IMR-90 (cell line): ENCODE data around the gene SH3BP4. TPM values are rescaled to one million over a fixed set of nuclear protein-coding genes. Genes with fewer than 3 reads are reported as not detected.

Source experiments
- ATAC-seq: fragments of 200-7000 bp; cut with Tn5 transposase; 2 replicates; pipeline ENCODE4 v1.9.1; 2020; ENCODE audit warnings: low read depth, mild to moderate bottlenecking, moderate library complexity
- BruUV-seq: library from RNA; stranded (reverse); fragments of 400-500 nt; replicated peaks from 2 replicates; lab custom pipeline; 2021; lab: Mats Ljungman, UMichigan
- CTCF ChIA-PET: fragments of 300-600 bp; formaldehyde crosslinking; extraction: SDS; loops from one replicate; lab custom pipeline; 2021; ENCODE audit warnings: antibody characterized with exemption; lab: Yijun Ruan, JAX
- POLR2A ChIA-PET: fragments of 300-600 bp; sonication (Branson Sonifier 250); formaldehyde crosslinking; loops from one replicate; lab custom pipeline; 2022; ENCODE audit warnings: antibody characterized with exemption; ENCODE audit not compliant: unreplicated experiment; lab: Charles Lee
- DNase-seq: peaks from one replicate; pipeline ENCODE4 v3.0.0; 2013
- H2AFZ ChIP-seq: replicated peaks from 2 replicates; pipeline ENCODE3; 2013; ENCODE audit warnings: low read length, mild to moderate bottlenecking; ENCODE audit not compliant: poor library complexity
- H2AK5ac ChIP-seq: 2 replicates; pipeline ENCODE4 v1.6.1; 2013; ENCODE audit warnings: low read depth, low read length, inconsistent platforms
- H2AK9ac ChIP-seq: replicated peaks from 2 replicates; pipeline ENCODE3; 2013; ENCODE audit warnings: mild to moderate bottlenecking, low read depth, low read length, moderate library complexity; ENCODE audit not compliant: poor library complexity
- H2BK120ac ChIP-seq: 2 replicates; pipeline ENCODE4 v1.6.1; 2013; ENCODE audit warnings: low read depth, low read length, inconsistent platforms
- H2BK15ac ChIP-seq: 3 replicates; pipeline ENCODE4 v1.6.1; 2013; ENCODE audit warnings: low read depth, low read length, inconsistent platforms
- H2BK20ac ChIP-seq: 2 replicates; pipeline ENCODE4 v1.6.1; 2013; ENCODE audit warnings: low read depth, mild to moderate bottlenecking, inconsistent platforms, low read length, moderate library complexity
- H2BK5ac ChIP-seq: 2 replicates; pipeline ENCODE4 v1.6.1; 2013; ENCODE audit warnings: mild to moderate bottlenecking, low read depth, low read length, inconsistent platforms; ENCODE audit not compliant: poor library complexity, severe bottlenecking
- H3K14ac ChIP-seq: replicated peaks from 2 replicates; pipeline ENCODE4 v1.6.1; 2013; ENCODE audit warnings: low read depth, low read length, inconsistent platforms
- H3K18ac ChIP-seq: 2 replicates; pipeline ENCODE4 v1.6.1; 2013; ENCODE audit warnings: low read depth, low read length, control low read depth
- H3K23ac ChIP-seq: 2 replicates; pipeline ENCODE4 v1.6.1; 2013; ENCODE audit warnings: low read depth, low read length, inconsistent platforms
- H3K27ac ChIP-seq: 2 replicates; pipeline ENCODE4 v1.5.1; 2013; ENCODE audit warnings: mild to moderate bottlenecking, control low read depth, low read length; ENCODE audit not compliant: insufficient read depth
- H3K27me3 ChIP-seq: 2 replicates; pipeline ENCODE4 v1.6.1; 2013; ENCODE audit warnings: low read length; ENCODE audit not compliant: control insufficient read depth, insufficient read depth
- H3K36me3 ChIP-seq: 2 replicates; pipeline ENCODE4 v1.6.1; 2013; ENCODE audit warnings: low read length, mixed read lengths; ENCODE audit not compliant: control insufficient read depth, insufficient read depth
- H3K4ac ChIP-seq: 2 replicates; pipeline ENCODE4 v1.6.1; 2013; ENCODE audit warnings: low read depth, low read length, inconsistent platforms
- H3K4me1 ChIP-seq: 2 replicates; pipeline ENCODE4 v1.6.1; 2013; ENCODE audit warnings: low read length, mixed read lengths; ENCODE audit not compliant: control insufficient read depth, insufficient read depth
- H3K4me2 ChIP-seq: 2 replicates; pipeline ENCODE4 v1.6.1; 2013; ENCODE audit warnings: low read depth, mild to moderate bottlenecking, control low read depth, low read length, moderate library complexity
- H3K4me3 ChIP-seq: 2 replicates; pipeline ENCODE4 v1.5.1; 2013; ENCODE audit warnings: low read depth, mild to moderate bottlenecking, control low read depth, low read length, moderate library complexity; ENCODE audit not compliant: insufficient read depth
- H3K56ac ChIP-seq: 2 replicates; pipeline ENCODE4 v1.6.1; 2013; ENCODE audit warnings: low read length, inconsistent platforms; ENCODE audit not compliant: insufficient read depth; ENCODE audit errors: extremely low read depth
- H3K79me1 ChIP-seq, 2 experiments: 2 replicates each; pipeline ENCODE4 v1.6.1; 2013; ENCODE audit warnings: low read length in 2 of 2, inconsistent platforms in 1 of 2, low read depth in 1 of 2
- H3K9ac ChIP-seq: 2 replicates; pipeline ENCODE4 v1.6.1; 2013; ENCODE audit warnings: low read depth, low read length, control low read depth
- H3K9me1 ChIP-seq: 2 replicates; pipeline ENCODE4 v1.6.1; 2013; ENCODE audit warnings: low read length, inconsistent platforms; ENCODE audit not compliant: insufficient read depth
- H3K9me3 ChIP-seq: 2 replicates; pipeline ENCODE4 v1.6.1; 2013; ENCODE audit warnings: low read length; ENCODE audit not compliant: control insufficient read depth, insufficient read depth
- H4K20me1 ChIP-seq: 2 replicates; pipeline ENCODE4 v1.6.1; 2013; ENCODE audit warnings: low read length, inconsistent platforms; ENCODE audit not compliant: insufficient read depth
- H4K5ac ChIP-seq: 2 replicates; pipeline ENCODE4 v1.6.1; 2013; ENCODE audit warnings: mild to moderate bottlenecking, low read depth, low read length, control low read depth
- H4K8ac ChIP-seq, 2 experiments: 2 replicates each; pipeline ENCODE4 v1.6.1; 2013; ENCODE audit warnings: low read depth in 2 of 2, low read length in 2 of 2, control low read depth in 1 of 2, inconsistent platforms in 1 of 2
- H4K91ac ChIP-seq: 2 replicates; pipeline ENCODE4 v1.6.1; 2013; ENCODE audit warnings: low read depth, low read length, inconsistent platforms; ENCODE audit not compliant: insufficient read depth
- MAZ ChIP-seq: IDR thresholded peaks from 2 replicates; pipeline ENCODE4 v1.6.1; 2012; ENCODE audit warnings: low read depth, mild to moderate bottlenecking, low read length, improper control_type of control experiment, moderate library complexity, borderline replicate concordance
- MXI1 ChIP-seq: IDR thresholded peaks from 2 replicates; pipeline ENCODE4 v1.6.1; 2012; ENCODE audit warnings: low read depth, mild to moderate bottlenecking, low read length, moderate library complexity, borderline replicate concordance
- POLR2A ChIP-seq: IDR thresholded peaks from 2 replicates; pipeline ENCODE4 v1.6.1; 2012; ENCODE audit warnings: mild to moderate bottlenecking, low read depth, low read length
- RAD21 ChIP-seq: IDR thresholded peaks from 2 replicates; pipeline ENCODE4 v1.6.1; 2012; ENCODE audit warnings: low read length, improper control_type of control experiment
- SMC3 ChIP-seq: fragments of 150-350 bp; IDR thresholded peaks from 2 replicates; pipeline ENCODE4 v1.6.1; 2016; ENCODE audit warnings: low read depth, mild to moderate bottlenecking, antibody characterized with exemption, low read length, moderate library complexity
- USF2 ChIP-seq: fragments of 150-350 bp; IDR thresholded peaks from 2 replicates; pipeline ENCODE4 v1.6.1; 2017; ENCODE audit warnings: mild to moderate bottlenecking, antibody characterized with exemption, low read length, low read depth
- WGBS, 2 experiments: methylation state at CpG; one replicate each; pipeline versions ENCODE4 v1.1.5 to v1.1.7; 2013; ENCODE audit warnings: missing lambda C conversion rate in 2 of 2; ENCODE audit not compliant: insufficient read length in 1 of 2; ENCODE audit errors: extremely low coverage in 2 of 2; 5-methylcytosine and 5-hydroxymethylcytosine counted together
- dilution Hi-C: fragments of 300-500 bp; cut with HindIII; formaldehyde crosslinking; loops from one replicate; pipeline ENCODE4 v1.14.3; 2018; ENCODE audit warnings: low sequenced_read_pairs; ENCODE audit not compliant: unreplicated experiment
- in situ Hi-C: fragments of 300-500 bp; cut with MboI; formaldehyde crosslinking; loops from 3 replicates; pipeline ENCODE4 v1.14.3; 2019; ENCODE audit warnings: low sequenced_read_pairs, inconsistent platforms, mixed read lengths
- intact Hi-C: fragments of 100-400 bp; cut with micrococcal nuclease; formaldehyde crosslinking; loops from 2 replicates; pipeline ENCODE4 v1.10.0; 2022
- polyA plus RNA-seq, 3 experiments: library from polyadenylated mRNA; depleted of rRNA; stranded (reverse); fragments of >200 nt; gene quantifications; 2 replicates each; pipeline ENCODE4 v1.2.3, GENCODE V29; 2012; ENCODE audit warnings: low replicate concordance in 1 of 3
- total RNA-seq: library from RNA; depleted of rRNA; stranded (reverse); fragments of >200 nt; gene quantifications from 2 replicates; pipeline ENCODE4 v1.2.3, GENCODE V29; 2012

SH3BP4 gene
- total and polyA plus RNA-seq, 2 of the 4 experiments (the other 2 are of a cell fraction): 104 to 122 TPM

- H3K36me3 ChIP-seq: peaks cover 77% of the 10 kb centered on the region
- CTCF ChIA-PET: interaction anchor here (0.6 kb wide), 2 partner anchors 197 to 282 kb away, joined by 3 to 6 read pairs; no protein-coding TSS in a partner anchor
- peaks cover 20% of the 10 kb centered on the region for H3K4me1 ChIP-seq
Observed at GRCh38 chr2:235048549-235048948, 96.7 kb downstream of the SH3BP4 start.

More at GRCh38 chr2:235048549-235048948, 96.7 kb downstream of the SH3BP4 start:
- dilution Hi-C loops (no loop called here), in situ Hi-C loops (no loop called here), intact Hi-C loops (no loop called here)
- Histone ChIP-seq H2BK15ac (no peak overlapping the region), H3K9me1 (peaks cover 45% of the 10 kb centered on the region), H3K79me1 (peaks cover 37 to 80% of the 10 kb centered on the region in 2 experiments), H2BK5ac (no peak overlapping the region), H2BK120ac (no peak overlapping the region), H3K23ac (0 out of 2 replicates have a peak overlapping the region, but pooled peaks have one; percentile 55), H3K4me2 (no peak overlapping the region), H2AFZ (no peak overlapping the region), H3K18ac (no peak overlapping the region), H4K20me1 (peaks cover 87% of the 10 kb centered on the region), H3K4ac (peak overlapping the region; percentile 63), H3K27me3 (no peaks in the 10 kb centered on the region), H2AK9ac (no peak overlapping the region), H4K8ac (peak overlapping the region; percentile 9 to 26; a peak in 1 of 4 replicates), H3K4me3 (no peak overlapping the region), H2AK5ac (no peak overlapping the region), H3K14ac (peak overlapping the region; percentile 73; the same call in 1 of the 2 replicates), H4K91ac (0 out of 2 replicates have a peak overlapping the region, but pooled peaks have one; percentile 14), H3K27ac (no peak overlapping the region), H3K9me3 (no peaks in the 10 kb centered on the region), H3K9ac (no peak overlapping the region), H3K56ac (no peak overlapping the region), H4K5ac (no peak overlapping the region; the same call in 1 of the 2 replicates), H2BK20ac (peak overlapping the region; percentile 60; the same call in 1 of the 2 replicates)
- no peak for DNase-seq
- BruUV-seq: no TSS peak
- TF ChIP-seq MAZ (no peak), POLR2A (0 out of 2 replicates have a peak, but pooled peaks have one; percentile 9), SMC3 (no peak), RAD21 (no peak), MXI1 (no peak), USF2 (no peak)
- POLR2A ChIA-PET: no interaction called here
- ATAC-seq: no peak
- WGBS, 2 experiments: 67% methylated on average over 6 of the region's 7 CpGs; no CpG with 5 or more reads in 1 of the 2 experiments
